Glutamatergic neuron (in vitro differentiated cells): ENCODE measurements around the gene WDR20. TPM values are rescaled to one million over a fixed set of nuclear protein-coding genes. Genes with fewer than 3 reads are reported as not detected.

Source experiments
- DNase-seq: peaks from one replicate; pipeline ENCODE4 v3.0.0; 2022
- H3K27ac Mint-ChIP-seq: one replicate; pipeline ENCODE4 v1.8.0; 2020; ENCODE audit warnings: mild to moderate bottlenecking, mixed read lengths, inconsistent platforms; ENCODE audit not compliant: unreplicated experiment
- H3K27me3 Mint-ChIP-seq: one replicate; pipeline ENCODE4 v1.8.0; 2020; ENCODE audit warnings: mild to moderate bottlenecking, moderate library complexity, mixed read lengths, inconsistent platforms; ENCODE audit not compliant: unreplicated experiment
- H3K36me3 Mint-ChIP-seq: one replicate; pipeline ENCODE4 v1.8.0; 2020; ENCODE audit warnings: mild to moderate bottlenecking, mixed read lengths, inconsistent platforms; ENCODE audit not compliant: unreplicated experiment
- H3K4me1 Mint-ChIP-seq: one replicate; pipeline ENCODE4 v1.8.0; 2020; ENCODE audit warnings: mild to moderate bottlenecking, low read depth, mixed read lengths, inconsistent platforms; ENCODE audit not compliant: unreplicated experiment
- H3K4me3 Mint-ChIP-seq: one replicate; pipeline ENCODE4 v1.8.0; 2020; ENCODE audit warnings: mild to moderate bottlenecking, mixed read lengths, inconsistent platforms; ENCODE audit not compliant: unreplicated experiment
- H3K9me3 Mint-ChIP-seq: one replicate; pipeline ENCODE4 v1.8.0; 2020; ENCODE audit warnings: mild to moderate bottlenecking, moderate library complexity, mixed read lengths, inconsistent platforms; ENCODE audit not compliant: unreplicated experiment
- CTCF ChIP-seq: fragments of 200-600 bp; sonication (generic); IDR thresholded peaks from one replicate; pipeline ENCODE4 v1.5.0; 2021; ENCODE audit not compliant: partially characterized antibody, unreplicated experiment
- total RNA-seq: library from RNA; stranded (reverse); fragmentation: NEBNext Ultra II Directional; extraction: Animal tissue kit (Norgen Biotek cat#: 25700); gene quantifications from one replicate; pipeline ENCODE4 v1.2.1, GENCODE V29; 2021; ENCODE audit not compliant: unreplicated experiment

The WDR20 gene
- total RNA-seq, 1 donor from 2014 or later: 38.1 TPM

DNA sequence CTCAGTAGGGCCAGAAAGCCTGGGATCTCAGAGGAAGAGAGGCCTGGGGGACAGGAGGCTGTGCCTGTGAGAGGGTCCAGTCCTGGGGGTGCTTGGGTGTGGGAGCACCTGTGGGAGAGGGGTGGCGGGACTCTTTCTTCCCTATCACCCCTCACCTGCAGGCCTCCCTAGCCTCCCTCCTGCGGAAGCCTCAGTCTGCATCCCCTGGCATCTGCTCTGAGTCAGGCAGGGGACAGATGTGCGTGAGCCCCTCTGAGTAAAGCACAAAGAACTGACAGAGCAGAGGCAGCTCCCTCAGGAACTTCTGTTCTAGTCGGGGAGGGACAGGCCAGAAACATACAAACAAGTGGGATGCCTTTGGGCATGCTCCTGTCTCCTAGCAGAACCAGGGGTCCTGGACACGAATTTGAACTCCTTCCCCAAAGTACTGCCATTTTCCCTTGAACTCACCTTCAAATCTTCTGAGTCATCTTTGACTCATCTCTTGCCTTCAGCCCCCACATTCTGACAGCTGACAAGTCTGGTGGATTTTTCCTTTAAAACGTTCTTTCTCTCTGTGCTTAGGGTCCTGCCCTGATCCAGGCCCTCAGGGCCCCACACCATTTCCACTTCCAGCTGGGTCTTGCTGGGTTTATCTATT lies 44.3 kb upstream of the WDR20 start:
- DNase-seq: no peak
- no peaks in the 10 kb centered on the region for H3K36me3 Mint-ChIP-seq
- H3K9me3 Mint-ChIP-seq: no peaks in the 10 kb centered on the region
- TF ChIP-seq CTCF: no peak
- peaks cover 2% of the 10 kb centered on the region for H3K27me3 Mint-ChIP-seq
- peaks cover 18% of the 10 kb centered on the region for H3K4me1 Mint-ChIP-seq
- H3K4me3 Mint-ChIP-seq: peak overlapping the region; percentile 14
- H3K27ac Mint-ChIP-seq: peak overlapping the region; percentile 79

DNA sequence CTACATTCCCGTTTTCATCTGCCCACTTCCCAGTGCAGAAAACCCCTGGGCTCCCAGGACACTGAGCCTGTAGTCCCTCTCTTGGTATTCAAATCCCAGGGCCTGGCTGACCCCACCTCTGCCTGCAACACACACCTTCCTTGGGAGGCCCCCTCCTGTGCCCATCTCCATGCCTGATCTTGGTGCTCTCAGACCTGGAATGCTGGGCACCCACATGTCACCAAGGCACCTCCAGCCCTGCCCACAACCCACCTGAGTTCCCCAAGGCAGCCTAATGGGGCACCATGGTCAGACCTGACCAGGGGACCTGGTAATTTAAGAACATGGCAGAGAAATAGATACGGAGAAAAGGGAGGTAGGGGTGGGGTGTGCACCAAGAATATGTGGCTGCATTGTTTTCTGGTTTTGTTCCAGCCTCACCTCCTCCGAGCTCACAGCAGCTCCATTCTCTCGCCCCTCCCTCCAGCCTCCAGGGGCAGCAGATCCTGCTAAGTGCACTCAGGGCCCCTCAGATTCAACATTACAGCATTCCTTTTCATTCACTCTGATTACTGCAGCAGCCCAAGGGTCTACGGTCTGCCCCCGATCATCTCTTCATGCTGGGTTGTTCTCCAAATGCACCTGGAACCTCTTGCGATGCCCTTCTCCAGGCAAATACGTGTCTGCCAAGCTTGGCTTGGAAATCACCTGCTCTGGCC lies 43.7 kb upstream of the WDR20 start:
- Mint-ChIP-seq H3K27ac (peak overlapping the region; percentile 79), H3K4me1 (peaks cover 18% of the 10 kb centered on the region), H3K27me3 (no peaks in the 10 kb centered on the region), H3K9me3 (no peaks in the 10 kb centered on the region), H3K4me3 (peak overlapping the region; percentile 84), H3K36me3 (peaks cover 3% of the 10 kb centered on the region)
- DNase-seq: peak; percentile 65
- TF ChIP-seq CTCF: no peak

DNA sequence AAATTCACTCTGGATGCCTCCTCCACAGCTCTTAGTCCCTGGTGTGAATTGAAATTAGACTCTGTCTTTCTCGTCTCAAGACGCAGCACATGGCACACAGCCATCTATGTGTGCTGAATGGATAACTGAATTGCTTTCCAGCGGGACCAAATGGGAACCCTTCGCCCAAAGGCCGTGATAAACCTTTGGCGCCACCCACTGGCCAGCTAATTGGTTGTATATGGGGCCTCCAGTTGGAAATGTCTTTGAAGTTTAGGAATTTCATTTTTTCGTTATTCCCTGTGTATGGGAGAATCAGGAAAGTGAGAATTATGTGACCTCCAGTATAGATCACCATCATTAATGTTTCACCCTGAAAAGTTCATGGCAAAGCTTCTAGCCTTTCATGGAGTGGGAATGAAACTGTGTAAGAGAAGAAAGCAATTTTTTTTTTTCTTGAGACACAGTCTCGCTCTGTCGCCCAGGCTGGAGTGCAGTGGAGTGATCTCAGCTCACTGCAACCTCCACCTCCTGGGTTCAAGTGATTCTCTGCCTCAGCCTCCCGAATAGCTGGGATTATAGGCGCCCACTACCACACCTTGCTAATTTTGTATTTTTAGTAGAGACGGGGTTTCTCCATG lies 43.0 kb upstream of the WDR20 start:
- Mint-ChIP-seq H3K27ac (peak overlapping the region; percentile 79), H3K36me3 (peaks cover 7% of the 10 kb centered on the region), H3K4me1 (peaks cover 18% of the 10 kb centered on the region), H3K9me3 (no peaks in the 10 kb centered on the region), H3K27me3 (peaks cover 3% of the 10 kb centered on the region), H3K4me3 (peak overlapping the region; percentile 84)
- peak; percentile 90 for DNase-seq
- TF ChIP-seq CTCF: peak; percentile 69

- H3K27me3 Mint-ChIP-seq: peaks cover 3% of the 10 kb centered on the region
- H3K27ac Mint-ChIP-seq: no peak overlapping the region
- H3K9me3 Mint-ChIP-seq: no peaks in the 10 kb centered on the region
- no peak for DNase-seq
- H3K4me3 Mint-ChIP-seq: no peak overlapping the region
- no peak for TF ChIP-seq CTCF
- H3K36me3 Mint-ChIP-seq: peaks cover 7% of the 10 kb centered on the region
- H3K4me1 Mint-ChIP-seq: peaks cover 18% of the 10 kb centered on the region
These were observed 42.1 kb upstream of the WDR20 start for GRCh38 chr14:102097441-102098135.
